GM23338 (cell line): ENCODE results near the gene MYO16. TPM values are rescaled to one million over a fixed set of nuclear protein-coding genes. Genes with fewer than 3 reads are reported as not detected.

Source experiments
- ATAC-seq: fragments of 200-7000 bp; cut with Tn5 transposase; 3 replicates; pipeline ENCODE4 v1.9.1; 2020
- DNase-seq: peaks from one replicate; pipeline ENCODE4 v3.0.0-alpha.2; 2015; ENCODE audit warnings: low spot score
- H2AFZ ChIP-seq: fragments of 200-600 bp; sonication (generic); 2 replicates; pipeline ENCODE4 v1.8.0; 2016; ENCODE audit warnings: antibody characterized with exemption, mild to moderate bottlenecking, moderate library complexity
- H3F3A ChIP-seq: fragments of 200-600 bp; sonication (generic); replicated peaks from 2 replicates; pipeline ENCODE4 v1.8.0; 2017; ENCODE audit warnings: antibody characterized with exemption, mixed run types, low read depth
- H3K27ac ChIP-seq: fragments of 200-600 bp; sonication (generic); 2 replicates; pipeline ENCODE4 v1.6.1; 2016; ENCODE audit warnings: low read depth
- H3K27me3 ChIP-seq: fragments of 200-600 bp; sonication (generic); 2 replicates; pipeline ENCODE4 v1.8.0; 2016; ENCODE audit warnings: mild to moderate bottlenecking, mixed run types, moderate library complexity; ENCODE audit not compliant: insufficient read depth
- H3K36me3 ChIP-seq: fragments of 200-600 bp; sonication (generic); 2 replicates; pipeline ENCODE4 v1.8.0; 2016; ENCODE audit warnings: mild to moderate bottlenecking; ENCODE audit not compliant: insufficient read depth
- H3K4me1 ChIP-seq: fragments of 200-600 bp; sonication (generic); 2 replicates; pipeline ENCODE4 v1.8.0; 2016; ENCODE audit warnings: mild to moderate bottlenecking, moderate library complexity; ENCODE audit not compliant: insufficient read depth
- H3K4me2 ChIP-seq: fragments of 200-600 bp; sonication (generic); 2 replicates; pipeline ENCODE4 v1.7.1; 2017; ENCODE audit warnings: mixed run types
- H3K4me3 ChIP-seq: fragments of 200-600 bp; sonication (generic); 2 replicates; pipeline ENCODE4 v1.6.1; 2016; ENCODE audit warnings: mixed run types
- H3K79me2 ChIP-seq: fragments of 200-600 bp; sonication (generic); replicated peaks from 2 replicates; pipeline ENCODE4 v1.8.0; 2017; ENCODE audit warnings: mild to moderate bottlenecking; ENCODE audit not compliant: insufficient read depth
- H3K9me2 ChIP-seq: fragments of 200-600 bp; sonication (generic); 2 replicates; pipeline ENCODE4 v1.8.0; 2017; ENCODE audit not compliant: insufficient read depth
- H4K20me1 ChIP-seq: fragments of 200-600 bp; sonication (generic); replicated peaks from 2 replicates; pipeline ENCODE4 v1.8.0; 2017; ENCODE audit warnings: mild to moderate bottlenecking; ENCODE audit not compliant: insufficient read depth
- H3K27ac Mint-ChIP-seq: 2 replicates; pipeline ENCODE4 v1.8.0; 2020; ENCODE audit warnings: inconsistent platforms, mild to moderate bottlenecking, moderate library complexity, mixed read lengths
- H3K27me3 Mint-ChIP-seq: 3 replicates; pipeline ENCODE4 v1.8.0; 2022; ENCODE audit warnings: low read depth, mild to moderate bottlenecking, moderate library complexity, mixed read lengths, inconsistent platforms; ENCODE audit not compliant: insufficient read depth, poor library complexity
- H3K36me3 Mint-ChIP-seq: 3 replicates; pipeline ENCODE4 v1.8.0; 2021; ENCODE audit warnings: low read depth, mild to moderate bottlenecking, inconsistent platforms, moderate library complexity, mixed read lengths
- H3K4me1 Mint-ChIP-seq: 3 replicates; pipeline ENCODE4 v1.8.0; 2020; ENCODE audit warnings: mild to moderate bottlenecking, inconsistent platforms, mixed read lengths
- H3K4me3 Mint-ChIP-seq: 3 replicates; pipeline ENCODE4 v1.8.0; 2021; ENCODE audit warnings: moderate library complexity, mild to moderate bottlenecking, inconsistent platforms, mixed read lengths
- H3K9me3 Mint-ChIP-seq: 3 replicates; pipeline ENCODE4 v1.8.0; 2020; ENCODE audit warnings: moderate library complexity, mild to moderate bottlenecking, inconsistent platforms, mixed read lengths
- CREB1 ChIP-seq: fragments of 250-450 bp; sonication (Bioruptor Pico); IDR thresholded peaks from 2 replicates; pipeline ENCODE4 v1.5.0; 2020; ENCODE audit warnings: low read depth, mild to moderate bottlenecking, moderate library complexity
- ETS1 ChIP-seq: IDR thresholded peaks from 2 replicates; pipeline ENCODE4 v1.6.1; 2016; ENCODE audit warnings: antibody characterized with exemption
- EZH2 ChIP-seq: fragments of 200-600 bp; sonication (generic); IDR thresholded peaks from one replicate; pipeline ENCODE4 v1.8.0; 2017; ENCODE audit warnings: antibody characterized with exemption, mild to moderate bottlenecking, low read depth; ENCODE audit not compliant: unreplicated experiment
- EZH2phosphoT487 ChIP-seq: fragments of 200-600 bp; sonication (generic); IDR thresholded peaks from one replicate; pipeline ENCODE4 v1.8.1; 2018; ENCODE audit warnings: antibody characterized with exemption; ENCODE audit not compliant: unreplicated experiment
- JUNB ChIP-seq: IDR thresholded peaks from one replicate; pipeline ENCODE4 v1.6.1; 2016; ENCODE audit warnings: antibody characterized with exemption; ENCODE audit not compliant: unreplicated experiment
- NANOG ChIP-seq: IDR thresholded peaks from 2 replicates; pipeline ENCODE4 v1.6.1; 2016; ENCODE audit warnings: antibody characterized with exemption, borderline replicate concordance
- POLR2AphosphoS5 ChIP-seq: IDR thresholded peaks from 2 replicates; pipeline ENCODE4 v1.6.1; 2016; ENCODE audit warnings: antibody characterized with exemption, low read depth
- REST ChIP-seq: IDR thresholded peaks from one replicate; pipeline ENCODE4 v1.6.1; 2018; ENCODE audit warnings: antibody characterized with exemption; ENCODE audit not compliant: unreplicated experiment
- STAT1 ChIP-seq: IDR thresholded peaks from one replicate; pipeline ENCODE4 v1.6.1; 2016; ENCODE audit warnings: antibody characterized with exemption; ENCODE audit not compliant: unreplicated experiment
- ZNF114 ChIP-seq: fragments of 250-450 bp; sonication (Bioruptor Pico); IDR thresholded peaks from 2 replicates; pipeline ENCODE4 v1.5.0; 2020; ENCODE audit warnings: mild to moderate bottlenecking, moderate library complexity
- ZNF331 ChIP-seq: fragments of 250-450 bp; sonication (Bioruptor Pico); IDR thresholded peaks from 2 replicates; pipeline ENCODE4 v1.5.0; 2020; ENCODE audit warnings: low read depth, mild to moderate bottlenecking, moderate library complexity
- ZNF462 ChIP-seq: fragments of 250-450 bp; sonication (Bioruptor Pico); IDR thresholded peaks from 2 replicates; pipeline ENCODE4 v1.5.0; 2020; ENCODE audit warnings: mild to moderate bottlenecking, moderate library complexity
- polyA plus RNA-seq: library from polyadenylated mRNA; unstranded; fragments of >200 nt; fragmentation: Nextera tagmentation; extraction: Ambion mirVana; gene quantifications from 2 replicates; pipeline ENCODE4 v1.2.1, GENCODE V29; 2016
- total RNA-seq: library from RNA; depleted of rRNA; stranded (reverse); fragments of >200 nt; shearing (Covaris generic); gene quantifications from 2 replicates; pipeline ENCODE4 v1.2.3, GENCODE V29; 2014
- TF ChIP-seq, protein P1 (sequence below), 2 experiments: fragments of 200-600 bp in 1 of 2; sonication (generic) in 1 of 2; conservative IDR thresholded peaks; 2 replicates each; pipeline versions ENCODE4 v1.5.1 to v1.6.1; 2016 to 2017; ENCODE audit warnings: antibody characterized with exemption in 2 of 2, low read depth in 2 of 2, mild to moderate bottlenecking in 2 of 2, moderate library complexity in 1 of 2

MYO16 gene
- total and polyA plus RNA-seq, 2 experiments from 2014 or later, result 0.10 to 0.13 TPM

GRCh38 chr13:108833531-108833930 lies 204.1 kb downstream of the MYO16 start:
- Mint-ChIP-seq H3K4me3 (no peak overlapping the region), H3K27me3 (no peaks in the 10 kb centered on the region), H3K4me1 (peaks cover 5% of the 10 kb centered on the region), H3K27ac (no peak overlapping the region), H3K36me3 (peaks cover 18% of the 10 kb centered on the region; the same call in 2 of the 3 replicates), H3K9me3 (peaks cover 30% of the 10 kb centered on the region)
- ATAC-seq (no peak), DNase-seq (no peak)
- H2AFZ ChIP-seq, result no peak overlapping the region
- no peaks in the 10 kb centered on the region for H4K20me1 ChIP-seq
- no peak overlapping the region for H3K27ac ChIP-seq
- H3K4me3 ChIP-seq, result no peak overlapping the region
- H3F3A ChIP-seq, result no peaks in the 10 kb centered on the region
- no peaks in the 10 kb centered on the region for H3K27me3 ChIP-seq
- no peaks in the 10 kb centered on the region for H3K79me2 ChIP-seq
- H3K4me1 ChIP-seq, result no peaks in the 10 kb centered on the region
- H3K4me2 ChIP-seq, result no peak overlapping the region
- 0 out of 2 replicates have a peak, but pooled peaks cover 4% of the 10 kb centered on the region for H3K9me2 ChIP-seq
- peaks cover 7% of the 10 kb centered on the region; the same call in 1 of the 2 replicates for H3K36me3 ChIP-seq
- TF ChIP-seq, protein P1, sequence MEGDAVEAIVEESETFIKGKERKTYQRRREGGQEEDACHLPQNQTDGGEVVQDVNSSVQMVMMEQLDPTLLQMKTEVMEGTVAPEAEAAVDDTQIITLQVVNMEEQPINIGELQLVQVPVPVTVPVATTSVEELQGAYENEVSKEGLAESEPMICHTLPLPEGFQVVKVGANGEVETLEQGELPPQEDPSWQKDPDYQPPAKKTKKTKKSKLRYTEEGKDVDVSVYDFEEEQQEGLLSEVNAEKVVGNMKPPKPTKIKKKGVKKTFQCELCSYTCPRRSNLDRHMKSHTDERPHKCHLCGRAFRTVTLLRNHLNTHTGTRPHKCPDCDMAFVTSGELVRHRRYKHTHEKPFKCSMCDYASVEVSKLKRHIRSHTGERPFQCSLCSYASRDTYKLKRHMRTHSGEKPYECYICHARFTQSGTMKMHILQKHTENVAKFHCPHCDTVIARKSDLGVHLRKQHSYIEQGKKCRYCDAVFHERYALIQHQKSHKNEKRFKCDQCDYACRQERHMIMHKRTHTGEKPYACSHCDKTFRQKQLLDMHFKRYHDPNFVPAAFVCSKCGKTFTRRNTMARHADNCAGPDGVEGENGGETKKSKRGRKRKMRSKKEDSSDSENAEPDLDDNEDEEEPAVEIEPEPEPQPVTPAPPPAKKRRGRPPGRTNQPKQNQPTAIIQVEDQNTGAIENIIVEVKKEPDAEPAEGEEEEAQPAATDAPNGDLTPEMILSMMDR (conservative IDR thresholded peaks at IDR 0.05; ENCODE audit: low read depth in 2 of 2), result no peak
- TF ChIP-seq CREB1 (CRISPR knock-in tag) (no peak), ZNF331 (CRISPR knock-in tag) (no peak), JUNB (no peak), POLR2AphosphoS5 (no peak), STAT1 (no peak), ETS1 (no peak), EZH2phosphoT487 (no peak), ZNF114 (CRISPR knock-in tag) (no peak), ZNF462 (CRISPR knock-in tag) (no peak), REST (no peak), NANOG (no peak), EZH2 (no peak)
